ENCODE data around the gene SIRT4.

DNA sequence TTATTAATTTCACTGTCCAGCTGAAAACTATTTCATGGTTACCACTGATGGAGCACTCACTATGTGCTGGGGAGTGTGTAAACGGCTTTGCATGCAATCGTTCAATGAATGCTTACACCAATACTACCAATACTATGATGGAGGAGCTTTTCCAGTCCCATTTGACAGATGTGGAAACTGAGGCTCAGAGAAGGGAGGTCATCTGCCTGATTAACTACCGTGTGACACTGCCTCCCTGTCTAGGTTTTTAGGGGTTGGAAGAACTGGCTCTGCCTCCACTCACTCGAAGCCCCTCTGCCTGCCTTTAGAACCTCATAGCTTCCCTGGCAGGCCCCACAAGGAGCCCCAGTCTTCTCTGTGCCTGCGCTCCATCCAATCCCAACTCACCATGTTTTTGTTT, 55.0 kb downstream of the SIRT4 start:
- TF ChIP-seq CTCF (conservative IDR thresholded peaks at IDR 0.05 in 1 of 2, IDR thresholded peaks at IDR 0.05 in 1 of 2; ENCODE audit: extremely low read depth in 1 of 2, insufficient read depth in 1 of 2, low read depth in 1 of 2, low read length in 2 of 2), result no peak
- no peak for TF ChIP-seq EZH2 (IDR thresholded peaks at IDR 0.05; ENCODE audit: borderline replicate concordance, low read length)
